ENCODE data around the gene ZSCAN10. TPM values are rescaled to one million over a fixed set of nuclear protein-coding genes. Genes with fewer than 3 reads are reported as not detected.

The ZSCAN10 gene
- total RNA-seq, 1 experiment from 2014 or later, result not detected

GRCh38 chr16:3138823-3139426 lies 39.8 kb upstream of the ZSCAN10 start:
- intact Hi-C loops (cut with micrococcal nuclease), result no loop called here
- H3K4me1 ChIP-seq (ENCODE audit: insufficient read depth, low read length), result peaks cover 6% of the 10 kb centered on the region; the same call in 1 of the 2 replicates
- no peak overlapping the region for H2AFZ ChIP-seq (ENCODE audit: low read length)
- no peaks in the 10 kb centered on the region for H4K20me1 ChIP-seq (ENCODE audit: low read length)
- TF ChIP-seq EZH2 (IDR thresholded peaks at IDR 0.05; ENCODE audit: low read length, unreplicated experiment) (no peak), CTCF (conservative IDR thresholded peaks at IDR 0.05; ENCODE audit: low read depth, low read length) (no peak), EZH2phosphoT487 (IDR thresholded peaks at IDR 0.05; ENCODE audit: borderline replicate concordance, low read length) (no peak)
- no peaks in the 10 kb centered on the region for H3F3A ChIP-seq (ENCODE audit: low read length, unreplicated experiment)
- ATAC-seq, result no peak
- H3K9me2 ChIP-seq (replicated peaks; ENCODE audit: low read length), result no peaks in the 10 kb centered on the region
- H3K27ac ChIP-seq (ENCODE audit: low read length), result no peak overlapping the region
- no peak overlapping the region for H3K4me3 ChIP-seq (ENCODE audit: low read length)
- peaks cover 20% of the 10 kb centered on the region for H3K79me2 ChIP-seq (ENCODE audit: low read length)
- ChIA-PET POLR2A (ENCODE audit: unreplicated experiment) (no interaction called here), CTCF (no interaction called here)
- H3K9ac ChIP-seq (ENCODE audit: low read length), result no peak overlapping the region
- DNase-seq, result no peak
- no peaks in the 10 kb centered on the region for H3K9me3 ChIP-seq (ENCODE audit: low read length)
- no TSS peak for BruUV-seq (replicated peaks)
- H3K36me3 ChIP-seq (ENCODE audit: low read depth, low read length), result no peaks in the 10 kb centered on the region
- H3K27me3 ChIP-seq (ENCODE audit: low read length), result no peaks in the 10 kb centered on the region
- no peak overlapping the region for H3K4me2 ChIP-seq (ENCODE audit: low read length)

GRCh38 chr16:3138342-3138741 lies 39.2 kb upstream of the ZSCAN10 start:
- no peak for TF ChIP-seq EZH2 (IDR thresholded peaks at IDR 0.05; ENCODE audit: low read length, unreplicated experiment)
- H3K9ac ChIP-seq (ENCODE audit: low read length), result no peak overlapping the region
- intact Hi-C loops (cut with micrococcal nuclease), result no loop called here
- BruUV-seq (replicated peaks), result no TSS peak
- no peaks in the 10 kb centered on the region for H3K27me3 ChIP-seq (ENCODE audit: low read length)
- H3K27ac ChIP-seq (ENCODE audit: low read length), result no peak overlapping the region
- DNase-seq (no peak), ATAC-seq (no peak)
- no peaks in the 10 kb centered on the region for H3K36me3 ChIP-seq (ENCODE audit: low read depth, low read length)
- no peak overlapping the region for H3K4me3 ChIP-seq (ENCODE audit: low read length)
- no peaks in the 10 kb centered on the region for H3K9me3 ChIP-seq (ENCODE audit: low read length)
- no peak overlapping the region for H3K4me2 ChIP-seq (ENCODE audit: low read length)
- H3K4me1 ChIP-seq (ENCODE audit: insufficient read depth, low read length), result peaks cover 6% of the 10 kb centered on the region; the same call in 1 of the 2 replicates
- POLR2A ChIA-PET (ENCODE audit: unreplicated experiment), result no interaction called here
- H3K9me2 ChIP-seq (replicated peaks; ENCODE audit: low read length), result no peaks in the 10 kb centered on the region
- H2AFZ ChIP-seq (ENCODE audit: low read length), result no peak overlapping the region
- CTCF ChIA-PET, result no interaction called here
- no peaks in the 10 kb centered on the region for H4K20me1 ChIP-seq (ENCODE audit: low read length)
- peaks cover 24% of the 10 kb centered on the region for H3K79me2 ChIP-seq (ENCODE audit: low read length)
- H3F3A ChIP-seq (ENCODE audit: low read length, unreplicated experiment), result no peaks in the 10 kb centered on the region

GRCh38 chr16:3137267-3137666 lies 38.2 kb upstream of the ZSCAN10 start:
- Histone ChIP-seq H3K9me3 (ENCODE audit: low read length) (no peaks in the 10 kb centered on the region), H3K4me3 (ENCODE audit: low read length) (no peak overlapping the region), H3K36me3 (ENCODE audit: low read depth, low read length) (no peaks in the 10 kb centered on the region), H3K79me2 (ENCODE audit: low read length) (peaks cover 34% of the 10 kb centered on the region), H3K27ac (ENCODE audit: low read length) (no peak overlapping the region), H3K4me1 (ENCODE audit: insufficient read depth, low read length) (peaks cover 6% of the 10 kb centered on the region; the same call in 1 of the 2 replicates), H3F3A (ENCODE audit: low read length, unreplicated experiment) (no peaks in the 10 kb centered on the region), H4K20me1 (ENCODE audit: low read length) (no peaks in the 10 kb centered on the region), H3K9ac (ENCODE audit: low read length) (no peak overlapping the region), H2AFZ (ENCODE audit: low read length) (no peak overlapping the region), H3K27me3 (ENCODE audit: low read length) (no peaks in the 10 kb centered on the region), H3K4me2 (ENCODE audit: low read length) (no peak overlapping the region), H3K9me2 (replicated peaks; ENCODE audit: low read length) (no peaks in the 10 kb centered on the region)
- BruUV-seq (replicated peaks), result no TSS peak
- ChIA-PET CTCF (no interaction called here), POLR2A (ENCODE audit: unreplicated experiment) (no interaction called here)
- TF ChIP-seq CTCF (conservative IDR thresholded peaks at IDR 0.05; ENCODE audit: low read depth, low read length), result no peak
- TF ChIP-seq EZH2phosphoT487 (IDR thresholded peaks at IDR 0.05; ENCODE audit: borderline replicate concordance, low read length), result no peak
- TF ChIP-seq EZH2 (IDR thresholded peaks at IDR 0.05; ENCODE audit: low read length, unreplicated experiment), result no peak
- DNase-seq (no peak), ATAC-seq (no peak)
- intact Hi-C loops (cut with micrococcal nuclease), result no loop called here

Data from PC-3 (cell line).